GM23338 (cell line): ENCODE measurements around the gene RGS8. TPM values are rescaled to one million over a fixed set of nuclear protein-coding genes. Genes with fewer than 3 reads are reported as not detected.

Source experiments
- ATAC-seq: fragments of 200-7000 bp; cut with Tn5 transposase; 3 replicates; pipeline ENCODE4 v1.9.1; 2020
- DNase-seq: peaks from one replicate; pipeline ENCODE4 v3.0.0-alpha.2; 2015; ENCODE audit warnings: low spot score
- H2AFZ ChIP-seq: fragments of 200-600 bp; sonication (generic); 2 replicates; pipeline ENCODE4 v1.8.0; 2016; ENCODE audit warnings: antibody characterized with exemption, mild to moderate bottlenecking, moderate library complexity
- H3F3A ChIP-seq: fragments of 200-600 bp; sonication (generic); replicated peaks from 2 replicates; pipeline ENCODE4 v1.8.0; 2017; ENCODE audit warnings: antibody characterized with exemption, mixed run types, low read depth
- H3K27ac ChIP-seq: fragments of 200-600 bp; sonication (generic); 2 replicates; pipeline ENCODE4 v1.6.1; 2016; ENCODE audit warnings: low read depth
- H3K27me3 ChIP-seq: fragments of 200-600 bp; sonication (generic); 2 replicates; pipeline ENCODE4 v1.8.0; 2016; ENCODE audit warnings: mild to moderate bottlenecking, mixed run types, moderate library complexity; ENCODE audit not compliant: insufficient read depth
- H3K36me3 ChIP-seq: fragments of 200-600 bp; sonication (generic); 2 replicates; pipeline ENCODE4 v1.8.0; 2016; ENCODE audit warnings: mild to moderate bottlenecking; ENCODE audit not compliant: insufficient read depth
- H3K4me1 ChIP-seq: fragments of 200-600 bp; sonication (generic); 2 replicates; pipeline ENCODE4 v1.8.0; 2016; ENCODE audit warnings: mild to moderate bottlenecking, moderate library complexity; ENCODE audit not compliant: insufficient read depth
- H3K4me2 ChIP-seq: fragments of 200-600 bp; sonication (generic); 2 replicates; pipeline ENCODE4 v1.7.1; 2017; ENCODE audit warnings: mixed run types
- H3K4me3 ChIP-seq: fragments of 200-600 bp; sonication (generic); 2 replicates; pipeline ENCODE4 v1.6.1; 2016; ENCODE audit warnings: mixed run types
- H3K79me2 ChIP-seq: fragments of 200-600 bp; sonication (generic); replicated peaks from 2 replicates; pipeline ENCODE4 v1.8.0; 2017; ENCODE audit warnings: mild to moderate bottlenecking; ENCODE audit not compliant: insufficient read depth
- H3K9me2 ChIP-seq: fragments of 200-600 bp; sonication (generic); 2 replicates; pipeline ENCODE4 v1.8.0; 2017; ENCODE audit not compliant: insufficient read depth
- H4K20me1 ChIP-seq: fragments of 200-600 bp; sonication (generic); replicated peaks from 2 replicates; pipeline ENCODE4 v1.8.0; 2017; ENCODE audit warnings: mild to moderate bottlenecking; ENCODE audit not compliant: insufficient read depth
- H3K27ac Mint-ChIP-seq: 2 replicates; pipeline ENCODE4 v1.8.0; 2020; ENCODE audit warnings: inconsistent platforms, mild to moderate bottlenecking, moderate library complexity, mixed read lengths
- H3K27me3 Mint-ChIP-seq: 3 replicates; pipeline ENCODE4 v1.8.0; 2022; ENCODE audit warnings: low read depth, mild to moderate bottlenecking, moderate library complexity, mixed read lengths, inconsistent platforms; ENCODE audit not compliant: insufficient read depth, poor library complexity
- H3K36me3 Mint-ChIP-seq: 3 replicates; pipeline ENCODE4 v1.8.0; 2021; ENCODE audit warnings: low read depth, mild to moderate bottlenecking, inconsistent platforms, moderate library complexity, mixed read lengths
- H3K4me1 Mint-ChIP-seq: 3 replicates; pipeline ENCODE4 v1.8.0; 2020; ENCODE audit warnings: mild to moderate bottlenecking, inconsistent platforms, mixed read lengths
- H3K4me3 Mint-ChIP-seq: 3 replicates; pipeline ENCODE4 v1.8.0; 2021; ENCODE audit warnings: moderate library complexity, mild to moderate bottlenecking, inconsistent platforms, mixed read lengths
- H3K9me3 Mint-ChIP-seq: 3 replicates; pipeline ENCODE4 v1.8.0; 2020; ENCODE audit warnings: moderate library complexity, mild to moderate bottlenecking, inconsistent platforms, mixed read lengths
- POLR2AphosphoS5 ChIP-seq: IDR thresholded peaks from 2 replicates; pipeline ENCODE4 v1.6.1; 2016; ENCODE audit warnings: antibody characterized with exemption, low read depth
- polyA plus RNA-seq: library from polyadenylated mRNA; unstranded; fragments of >200 nt; fragmentation: Nextera tagmentation; extraction: Ambion mirVana; gene quantifications from 2 replicates; pipeline ENCODE4 v1.2.1, GENCODE V29; 2016
- total RNA-seq: library from RNA; depleted of rRNA; stranded (reverse); fragments of >200 nt; shearing (Covaris generic); gene quantifications from 2 replicates; pipeline ENCODE4 v1.2.3, GENCODE V29; 2014
- TF ChIP-seq, protein P1 (sequence below): fragments of 250-450 bp; sonication (Bioruptor Pico); IDR thresholded peaks from 2 replicates; pipeline ENCODE4 v1.5.0; 2020; ENCODE audit warnings: mild to moderate bottlenecking, moderate library complexity
- TF ChIP-seq, protein P2 (sequence below): IDR thresholded peaks from one replicate; pipeline ENCODE4 v1.6.1; 2018; ENCODE audit warnings: antibody characterized with exemption; ENCODE audit not compliant: unreplicated experiment

The RGS8 gene
- total and polyA plus RNA-seq, 2 experiments from 2014 or later: 0.06 to 2.5 TPM

DNA sequence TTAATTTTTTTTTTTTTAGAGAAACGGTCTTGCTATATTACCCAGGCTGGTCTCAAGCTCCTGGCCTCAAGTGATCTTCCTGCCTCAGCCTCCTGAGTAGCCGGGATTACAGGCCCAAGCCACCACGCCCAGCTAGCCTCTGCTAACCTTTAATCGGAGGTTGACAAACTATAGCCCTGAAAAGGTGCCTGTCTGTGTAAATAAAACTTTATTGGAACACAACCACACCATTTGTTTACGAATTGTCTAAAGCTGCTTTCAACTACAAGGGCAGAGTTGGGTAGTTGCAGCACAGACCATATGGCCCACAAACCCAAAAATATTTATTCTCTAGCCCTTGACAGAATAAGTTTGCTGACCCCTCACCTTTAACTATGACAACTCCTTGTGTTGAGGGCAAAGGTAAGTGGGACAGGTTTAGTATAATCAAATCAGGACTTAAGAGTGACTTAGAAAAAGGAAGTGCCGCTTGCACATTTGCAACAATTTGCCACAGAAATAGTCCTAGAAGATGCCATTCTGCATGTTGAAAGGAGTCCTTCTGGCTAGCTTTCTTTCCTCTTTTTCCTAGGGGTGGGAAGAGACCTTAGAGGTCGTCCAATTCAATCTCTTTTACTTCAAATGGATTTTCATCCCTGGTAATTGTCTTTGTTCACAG lies 16.4 kb downstream of the RGS8 start:
- no peak for DNase-seq
- H4K20me1 ChIP-seq: no peaks in the 10 kb centered on the region
- H2AFZ ChIP-seq: no peak overlapping the region
- peaks cover 10% of the 10 kb centered on the region for H3K27me3 Mint-ChIP-seq
- H3K27ac Mint-ChIP-seq: no peak overlapping the region
- peaks cover 17% of the 10 kb centered on the region; the same call in 1 of the 2 replicates for H3K27me3 ChIP-seq
- peaks cover 79% of the 10 kb centered on the region for H3K4me1 ChIP-seq
- no peaks in the 10 kb centered on the region for H3K79me2 ChIP-seq
- H3K4me3 Mint-ChIP-seq: no peak overlapping the region
- H3K36me3 Mint-ChIP-seq: no peaks in the 10 kb centered on the region
- no peak overlapping the region for H3K27ac ChIP-seq
- TF ChIP-seq POLR2AphosphoS5: no peak
- TF ChIP-seq, protein P1, sequence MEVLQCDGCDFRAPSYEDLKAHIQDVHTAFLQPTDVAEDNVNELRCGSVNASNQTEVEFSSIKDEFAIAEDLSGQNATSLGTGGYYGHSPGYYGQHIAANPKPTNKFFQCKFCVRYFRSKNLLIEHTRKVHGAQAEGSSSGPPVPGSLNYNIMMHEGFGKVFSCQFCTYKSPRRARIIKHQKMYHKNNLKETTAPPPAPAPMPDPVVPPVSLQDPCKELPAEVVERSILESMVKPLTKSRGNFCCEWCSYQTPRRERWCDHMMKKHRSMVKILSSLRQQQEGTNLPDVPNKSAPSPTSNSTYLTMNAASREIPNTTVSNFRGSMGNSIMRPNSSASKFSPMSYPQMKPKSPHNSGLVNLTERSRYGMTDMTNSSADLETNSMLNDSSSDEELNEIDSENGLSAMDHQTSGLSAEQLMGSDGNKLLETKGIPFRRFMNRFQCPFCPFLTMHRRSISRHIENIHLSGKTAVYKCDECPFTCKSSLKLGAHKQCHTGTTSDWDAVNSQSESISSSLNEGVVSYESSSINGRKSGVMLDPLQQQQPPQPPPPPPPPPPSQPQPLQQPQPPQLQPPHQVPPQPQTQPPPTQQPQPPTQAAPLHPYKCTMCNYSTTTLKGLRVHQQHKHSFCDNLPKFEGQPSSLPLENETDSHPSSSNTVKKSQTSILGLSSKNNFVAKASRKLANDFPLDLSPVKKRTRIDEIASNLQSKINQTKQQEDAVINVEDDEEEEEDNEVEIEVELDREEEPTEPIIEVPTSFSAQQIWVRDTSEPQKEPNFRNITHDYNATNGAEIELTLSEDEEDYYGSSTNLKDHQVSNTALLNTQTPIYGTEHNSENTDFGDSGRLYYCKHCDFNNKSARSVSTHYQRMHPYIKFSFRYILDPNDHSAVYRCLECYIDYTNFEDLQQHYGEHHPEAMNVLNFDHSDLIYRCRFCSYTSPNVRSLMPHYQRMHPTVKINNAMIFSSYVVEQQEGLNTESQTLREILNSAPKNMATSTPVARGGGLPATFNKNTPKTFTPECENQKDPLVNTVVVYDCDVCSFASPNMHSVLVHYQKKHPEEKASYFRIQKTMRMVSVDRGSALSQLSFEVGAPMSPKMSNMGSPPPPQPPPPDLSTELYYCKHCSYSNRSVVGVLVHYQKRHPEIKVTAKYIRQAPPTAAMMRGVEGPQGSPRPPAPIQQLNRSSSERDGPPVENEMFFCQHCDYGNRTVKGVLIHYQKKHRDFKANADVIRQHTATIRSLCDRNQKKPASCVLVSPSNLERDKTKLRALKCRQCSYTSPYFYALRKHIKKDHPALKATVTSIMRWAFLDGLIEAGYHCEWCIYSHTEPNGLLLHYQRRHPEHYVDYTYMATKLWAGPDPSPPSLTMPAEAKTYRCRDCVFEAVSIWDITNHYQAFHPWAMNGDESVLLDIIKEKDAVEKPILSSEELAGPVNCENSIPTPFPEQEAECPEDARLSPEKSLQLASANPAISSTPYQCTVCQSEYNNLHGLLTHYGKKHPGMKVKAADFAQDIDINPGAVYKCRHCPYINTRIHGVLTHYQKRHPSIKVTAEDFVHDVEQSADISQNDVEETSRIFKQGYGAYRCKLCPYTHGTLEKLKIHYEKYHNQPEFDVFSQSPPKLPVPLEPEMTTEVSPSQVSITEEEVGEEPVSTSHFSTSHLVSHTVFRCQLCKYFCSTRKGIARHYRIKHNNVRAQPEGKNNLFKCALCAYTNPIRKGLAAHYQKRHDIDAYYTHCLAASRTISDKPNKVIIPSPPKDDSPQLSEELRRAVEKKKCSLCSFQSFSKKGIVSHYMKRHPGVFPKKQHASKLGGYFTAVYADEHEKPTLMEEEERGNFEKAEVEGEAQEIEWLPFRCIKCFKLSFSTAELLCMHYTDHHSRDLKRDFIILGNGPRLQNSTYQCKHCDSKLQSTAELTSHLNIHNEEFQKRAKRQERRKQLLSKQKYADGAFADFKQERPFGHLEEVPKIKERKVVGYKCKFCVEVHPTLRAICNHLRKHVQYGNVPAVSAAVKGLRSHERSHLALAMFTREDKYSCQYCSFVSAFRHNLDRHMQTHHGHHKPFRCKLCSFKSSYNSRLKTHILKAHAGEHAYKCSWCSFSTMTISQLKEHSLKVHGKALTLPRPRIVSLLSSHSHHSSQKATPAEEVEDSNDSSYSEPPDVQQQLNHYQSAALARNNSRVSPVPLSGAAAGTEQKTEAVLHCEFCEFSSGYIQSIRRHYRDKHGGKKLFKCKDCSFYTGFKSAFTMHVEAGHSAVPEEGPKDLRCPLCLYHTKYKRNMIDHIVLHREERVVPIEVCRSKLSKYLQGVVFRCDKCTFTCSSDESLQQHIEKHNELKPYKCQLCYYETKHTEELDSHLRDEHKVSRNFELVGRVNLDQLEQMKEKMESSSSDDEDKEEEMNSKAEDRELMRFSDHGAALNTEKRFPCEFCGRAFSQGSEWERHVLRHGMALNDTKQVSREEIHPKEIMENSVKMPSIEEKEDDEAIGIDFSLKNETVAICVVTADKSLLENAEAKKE (CRISPR knock-in tag): no peak
- TF ChIP-seq, protein P2, sequence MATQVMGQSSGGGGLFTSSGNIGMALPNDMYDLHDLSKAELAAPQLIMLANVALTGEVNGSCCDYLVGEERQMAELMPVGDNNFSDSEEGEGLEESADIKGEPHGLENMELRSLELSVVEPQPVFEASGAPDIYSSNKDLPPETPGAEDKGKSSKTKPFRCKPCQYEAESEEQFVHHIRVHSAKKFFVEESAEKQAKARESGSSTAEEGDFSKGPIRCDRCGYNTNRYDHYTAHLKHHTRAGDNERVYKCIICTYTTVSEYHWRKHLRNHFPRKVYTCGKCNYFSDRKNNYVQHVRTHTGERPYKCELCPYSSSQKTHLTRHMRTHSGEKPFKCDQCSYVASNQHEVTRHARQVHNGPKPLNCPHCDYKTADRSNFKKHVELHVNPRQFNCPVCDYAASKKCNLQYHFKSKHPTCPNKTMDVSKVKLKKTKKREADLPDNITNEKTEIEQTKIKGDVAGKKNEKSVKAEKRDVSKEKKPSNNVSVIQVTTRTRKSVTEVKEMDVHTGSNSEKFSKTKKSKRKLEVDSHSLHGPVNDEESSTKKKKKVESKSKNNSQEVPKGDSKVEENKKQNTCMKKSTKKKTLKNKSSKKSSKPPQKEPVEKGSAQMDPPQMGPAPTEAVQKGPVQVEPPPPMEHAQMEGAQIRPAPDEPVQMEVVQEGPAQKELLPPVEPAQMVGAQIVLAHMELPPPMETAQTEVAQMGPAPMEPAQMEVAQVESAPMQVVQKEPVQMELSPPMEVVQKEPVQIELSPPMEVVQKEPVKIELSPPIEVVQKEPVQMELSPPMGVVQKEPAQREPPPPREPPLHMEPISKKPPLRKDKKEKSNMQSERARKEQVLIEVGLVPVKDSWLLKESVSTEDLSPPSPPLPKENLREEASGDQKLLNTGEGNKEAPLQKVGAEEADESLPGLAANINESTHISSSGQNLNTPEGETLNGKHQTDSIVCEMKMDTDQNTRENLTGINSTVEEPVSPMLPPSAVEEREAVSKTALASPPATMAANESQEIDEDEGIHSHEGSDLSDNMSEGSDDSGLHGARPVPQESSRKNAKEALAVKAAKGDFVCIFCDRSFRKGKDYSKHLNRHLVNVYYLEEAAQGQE: no peak
- no peak overlapping the region for H3K4me3 ChIP-seq
- H3F3A ChIP-seq: 0 out of 2 replicates have a peak, but pooled peaks cover 3% of the 10 kb centered on the region
- no peak overlapping the region for H3K4me2 ChIP-seq
- no peaks in the 10 kb centered on the region for H3K9me3 Mint-ChIP-seq
- no peaks in the 10 kb centered on the region for H3K36me3 ChIP-seq
- H3K9me2 ChIP-seq: no peaks in the 10 kb centered on the region
- peaks cover 70% of the 10 kb centered on the region for H3K4me1 Mint-ChIP-seq
- ATAC-seq: no peak
